Breast epithelium (tissue), 3 donors: ENCODE data around the gene NET1.

Source experiments
- CTCF ChIP-seq, 3 donors: fragments of 450-650 bp; IDR thresholded peaks; one replicate each; pipeline ENCODE4 v1.5.1; 2016 to 2017; ENCODE audit warnings: antibody characterized with exemption in 3 of 3, mild to moderate bottlenecking in 3 of 3, moderate library complexity in 3 of 3
- POLR2A ChIP-seq: fragments of 450-650 bp; IDR thresholded peaks from one replicate; pipeline ENCODE4 v1.6.1; 2016; ENCODE audit warnings: antibody characterized with exemption, mild to moderate bottlenecking, moderate library complexity

GRCh38 chr10:5442065-5442989 is 30.0 kb downstream of the NET1 start:
- TF ChIP-seq CTCF (IDR thresholded peaks at IDR 0.05): peak; percentile 74 to 89 (median 85)
- no peak for TF ChIP-seq POLR2A
